T-helper 1 cell treated with Interleukin-12 subunit alpha and Interleukin-12 subunit beta and Interleukin-4 antibody, amounts not matched to agents 30 ng/mL and 1 ng/mL, for 36 hours (primary cell): Measurements from ENCODE around the gene PRPS2. TPM values are rescaled to one million over a fixed set of nuclear protein-coding genes. Genes with fewer than 3 reads are reported as not detected.

ENCODE experiments used
- total RNA-seq: library from RNA; stranded (reverse); gene quantifications from 2 replicates; pipeline ENCODE4 v1.2.3, GENCODE V29; 2022

The PRPS2 gene
- total RNA-seq, 1 donor from 2014 or later: 78.2 TPM

Other genes starting within 250 kb of the PRPS2 start
- 0.66 TPM in 2 replicates for gene TLR7, start 75.7 kb downstream of the PRPS2 start, total RNA-seq
- gene TLR8, start 115.2 kb downstream of the PRPS2 start, total RNA-seq: not detected in 2 replicates
- 14,146 and 14,202 TPM in 2 replicates for gene TMSB4X, start 183.7 kb downstream of the PRPS2 start, total RNA-seq